RPMI8226 (cell line): Measurements from ENCODE around the gene CBLN4.
A peak's percentile ranks its signal among the peaks of the same experiment; 100 is the strongest.

Experiments
- DNase-seq: peaks from one replicate; pipeline ENCODE4 v3.0.0-alpha.2; 2015

The CBLN4 gene

DNA sequence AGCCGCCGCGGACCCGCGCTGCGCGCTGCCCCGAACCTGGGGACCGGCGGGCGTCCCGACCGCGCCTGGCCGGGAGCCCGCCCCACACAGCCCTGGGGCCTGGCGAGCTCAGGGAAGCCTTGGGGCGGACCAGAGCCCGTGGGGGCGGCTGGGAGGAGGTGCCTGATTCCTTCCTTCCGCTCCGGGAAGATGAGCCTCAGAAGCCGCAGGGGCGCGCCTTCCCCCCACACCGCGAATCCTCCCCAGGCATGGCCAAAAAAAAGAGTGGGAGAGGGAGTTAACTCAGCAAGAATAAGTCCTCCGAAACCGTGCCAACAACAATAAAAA lies at the start of gene CBLN4:
CBLN4 (minus strand) TSS at position 131 of the 327 bp plus-strand sequence. CDS start 1,348 bp downstream, outside the sequence.
- DNase-seq: no peak

DNA sequence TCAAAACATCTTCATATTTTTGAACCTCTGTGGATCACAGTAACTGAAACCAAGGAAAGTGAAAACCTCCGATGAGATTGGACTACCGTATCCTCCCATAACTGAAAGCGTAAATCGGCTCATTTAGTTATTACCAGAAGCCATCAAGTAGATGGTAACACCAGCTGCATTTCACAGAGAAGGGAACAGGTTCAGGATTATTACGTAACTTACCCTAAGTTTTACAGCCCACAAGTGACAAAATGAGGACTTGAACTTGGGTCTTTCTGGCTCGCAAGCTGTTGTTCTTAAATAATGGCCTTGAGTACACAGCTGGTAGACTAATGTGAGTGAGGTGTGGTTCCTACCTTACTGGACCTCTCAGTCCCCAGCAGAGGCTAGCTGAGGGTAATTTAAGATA lies 37.9 kb upstream of the CBLN4 start:
- no peak for DNase-seq

DNA sequence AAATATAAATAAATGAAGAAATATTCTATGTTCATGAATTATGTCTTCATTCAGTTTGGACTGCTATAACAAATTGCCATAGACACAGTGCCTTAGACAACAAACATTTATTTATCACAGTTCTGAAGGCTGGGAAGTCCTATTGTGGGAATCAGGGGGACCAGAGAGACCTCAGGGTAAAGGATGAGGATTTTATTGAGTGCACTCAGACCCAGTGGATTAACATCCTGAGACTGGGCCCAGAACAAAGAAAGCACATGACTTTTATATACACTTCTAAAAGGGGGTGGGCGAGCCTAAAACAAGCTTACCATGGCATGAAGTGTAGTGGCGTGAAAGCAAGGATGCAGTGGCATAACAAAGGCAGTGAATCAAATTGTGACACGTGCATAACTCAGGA lies 26.9 kb upstream of the CBLN4 start:
- DNase-seq: no peak

DNA sequence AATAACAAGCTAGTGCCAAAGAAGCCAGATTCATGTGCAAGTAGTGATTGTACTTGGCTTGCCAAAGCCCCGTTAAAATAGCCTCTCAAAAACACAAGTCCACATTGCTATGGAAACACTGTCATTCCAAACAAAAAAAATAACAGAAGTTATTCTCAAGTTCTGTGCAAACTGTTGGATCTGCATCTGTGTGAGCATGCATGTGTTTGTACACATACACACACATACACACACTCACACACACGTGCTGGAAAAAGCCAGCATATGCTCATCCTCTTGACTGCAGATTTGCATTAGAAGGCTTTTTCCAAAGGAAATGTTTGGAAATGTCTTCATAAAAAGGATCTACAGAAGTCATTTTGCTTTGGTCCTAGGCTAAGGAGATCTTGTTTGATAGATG lies 13.4 kb upstream of the CBLN4 start:
- no peak for DNase-seq

DNA sequence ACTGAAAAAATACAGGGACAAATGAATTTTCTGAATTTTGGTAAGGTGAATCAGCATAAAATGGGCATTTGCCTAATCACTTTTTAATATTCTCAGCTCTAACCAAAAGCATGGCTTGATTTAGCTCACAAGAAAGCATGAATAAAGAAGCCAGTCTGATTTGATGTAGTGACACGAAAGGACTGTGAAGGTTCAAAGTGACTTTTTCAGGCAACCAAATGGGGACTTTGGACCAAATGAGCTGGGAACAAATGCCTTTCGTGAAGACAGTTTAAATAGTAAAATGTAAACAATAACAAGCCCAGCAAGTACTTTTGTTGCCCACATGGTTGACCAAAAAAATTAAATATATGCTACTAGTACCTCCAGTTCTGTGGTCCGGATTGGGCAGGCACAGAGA lies 12.9 kb upstream of the CBLN4 start:
- no peak for DNase-seq

DNA sequence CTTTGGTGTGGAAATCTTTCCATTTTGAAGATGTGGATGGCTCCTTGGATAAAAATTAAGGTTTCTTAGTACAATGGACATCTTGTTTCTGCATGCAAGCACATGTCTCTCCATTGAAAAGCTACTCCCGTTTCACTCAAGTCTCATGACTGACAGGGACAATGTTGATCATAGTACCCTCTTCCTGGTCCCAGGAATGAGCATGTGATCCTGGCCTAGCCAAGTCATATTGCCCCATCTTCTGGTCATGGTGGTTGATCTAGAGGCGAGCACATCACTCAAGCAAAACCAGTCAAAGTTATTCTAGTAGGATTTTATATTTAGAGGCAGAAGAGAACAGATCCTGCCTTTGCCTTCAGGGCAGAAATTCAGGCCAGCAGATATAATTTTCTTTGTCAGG lies 12.2 kb upstream of the CBLN4 start:
- DNase-seq: no peak

DNA sequence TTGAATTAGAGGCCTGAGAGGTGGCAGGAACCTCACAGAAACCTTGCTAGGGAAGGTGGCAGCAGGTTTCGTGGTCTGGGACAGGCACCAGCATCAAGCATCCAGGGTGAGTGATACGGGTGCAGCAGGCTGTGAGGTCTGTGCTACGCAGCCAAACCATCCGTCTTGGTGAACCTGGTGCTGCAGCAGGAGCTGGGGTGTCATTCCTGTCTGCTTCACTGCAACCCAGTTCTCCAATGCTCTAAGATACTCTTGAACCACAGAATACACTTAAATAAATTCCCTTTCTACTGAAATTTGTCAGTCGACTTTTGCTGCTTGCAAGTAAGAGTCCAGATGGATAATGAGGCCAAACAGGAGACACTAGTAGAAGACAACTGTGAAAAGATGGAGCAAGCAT lies 9.7 kb upstream of the CBLN4 start:
- no peak for DNase-seq

DNA sequence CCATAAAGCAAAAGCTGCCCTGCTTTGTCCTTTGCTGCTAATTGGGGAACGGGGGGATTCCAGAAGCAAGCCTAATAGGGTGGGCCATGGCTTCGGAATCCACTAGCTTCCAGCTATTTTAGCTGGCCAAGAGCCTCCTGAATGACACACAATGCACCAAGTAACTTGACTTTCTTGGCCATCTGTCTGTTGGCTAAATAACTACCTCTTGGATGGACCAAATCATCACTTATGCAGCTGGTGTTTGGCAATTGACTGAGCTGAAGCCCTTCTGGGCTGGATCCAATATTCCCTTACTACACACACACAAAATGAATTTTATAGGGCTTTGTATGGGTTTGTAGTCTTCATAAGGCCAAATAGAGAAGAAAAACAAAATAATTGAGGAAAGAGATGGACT lies 8.8 kb upstream of the CBLN4 start:
- DNase-seq: no peak

DNA sequence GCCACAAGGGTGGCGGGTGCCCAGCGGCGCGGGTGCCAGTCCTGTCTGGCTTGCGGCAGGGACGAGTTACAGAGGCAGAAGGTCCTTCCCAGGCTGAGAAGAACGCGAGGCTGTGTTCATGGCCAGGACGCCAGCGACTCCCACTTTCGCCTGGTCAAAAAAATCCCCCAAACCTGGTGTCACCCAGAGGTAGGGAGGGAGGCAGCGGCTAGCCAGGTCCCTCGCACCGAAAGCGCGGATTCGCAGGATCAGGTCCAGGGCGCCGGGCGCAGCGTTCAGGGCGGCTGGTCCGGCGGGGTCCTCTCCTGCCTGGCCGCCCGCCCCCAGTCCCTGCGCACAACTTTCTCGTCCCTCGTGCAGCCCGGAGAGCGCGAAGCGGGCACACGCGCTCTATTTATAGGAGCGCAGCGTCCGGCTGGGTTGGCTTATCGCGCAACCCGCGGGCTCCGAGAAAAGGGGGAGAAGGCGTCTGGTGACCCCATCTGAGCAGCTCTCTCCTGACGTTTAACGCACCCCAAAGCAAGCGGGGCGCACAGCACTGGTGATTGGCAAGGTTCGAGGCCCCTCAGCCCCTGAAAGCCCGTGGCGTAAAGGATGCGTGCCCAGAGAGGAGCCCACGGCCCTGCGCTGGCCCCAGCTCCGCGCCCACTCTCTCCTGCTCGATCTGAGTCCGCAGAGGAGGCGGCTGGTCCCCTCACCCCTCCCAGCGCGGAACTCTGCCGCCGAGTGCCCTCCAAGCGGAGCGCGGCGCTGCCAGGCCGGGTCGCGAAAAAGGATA lies 519 bp downstream of the CBLN4 start:
- no peak for DNase-seq

DNA sequence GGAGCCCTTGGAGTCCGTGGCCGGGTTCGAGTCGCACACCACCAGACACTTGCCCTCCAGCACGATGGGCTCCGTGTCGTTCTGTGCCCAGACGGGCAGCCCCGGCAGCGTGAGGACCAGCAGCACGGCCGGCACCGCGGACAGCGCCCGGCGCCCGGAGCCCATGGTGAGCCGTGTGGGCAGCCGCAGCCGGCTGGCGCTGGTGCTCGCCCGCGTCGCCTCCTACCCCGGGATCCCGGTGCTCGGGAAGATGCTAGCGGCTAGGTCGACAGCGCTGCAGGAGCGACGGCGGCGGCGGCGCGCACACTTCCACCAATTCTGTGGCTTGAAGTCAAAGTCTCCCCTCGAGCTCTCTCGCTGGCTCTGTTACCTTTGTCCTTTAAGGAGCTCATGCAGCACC lies 1.3 kb downstream of the CBLN4 start:
- DNase-seq: no peak

DNA sequence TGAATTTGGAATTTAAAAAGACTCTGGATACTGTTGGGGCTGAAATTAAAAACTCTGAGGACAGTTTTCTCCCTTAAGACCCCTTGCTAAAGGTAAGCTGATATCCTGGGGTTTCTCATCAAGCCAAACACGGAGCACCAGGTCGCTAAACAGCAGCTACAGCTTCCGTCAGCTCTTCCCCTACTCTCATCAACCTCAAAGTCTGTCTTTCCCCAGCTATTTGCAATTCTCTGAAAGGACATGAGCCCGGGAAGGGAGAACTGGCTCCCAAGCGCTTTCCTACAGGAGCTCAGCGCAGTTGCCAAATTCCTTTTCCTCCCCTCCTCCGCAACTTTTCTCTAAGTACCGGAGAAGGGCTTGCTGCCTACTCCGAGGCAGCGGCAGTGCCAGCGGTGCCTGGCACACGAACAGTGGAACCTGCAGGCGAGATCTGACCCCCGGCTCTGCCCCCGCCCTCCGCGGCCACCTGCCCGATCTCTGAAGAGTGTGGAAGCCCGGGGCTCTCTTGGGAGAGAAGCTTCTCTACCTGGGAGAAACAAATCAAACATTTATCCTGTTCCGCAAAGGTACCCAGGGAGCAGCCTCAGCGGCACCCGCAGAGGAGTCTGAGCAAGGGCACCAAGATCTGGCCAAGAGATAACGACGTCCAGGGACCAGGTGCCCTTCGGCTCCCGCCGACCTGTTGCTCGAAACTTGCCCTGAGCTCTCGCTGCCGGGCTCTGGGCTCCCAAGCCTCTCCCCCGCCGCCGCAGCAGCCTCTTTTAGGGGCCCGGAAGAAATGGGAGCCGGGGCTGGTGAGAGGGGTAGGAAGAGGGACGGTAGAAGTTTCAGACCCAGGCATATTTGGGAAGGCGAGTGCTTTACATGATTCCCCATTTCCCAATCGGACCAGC lies 2.2 kb downstream of the CBLN4 start:
- no peak for DNase-seq

DNA sequence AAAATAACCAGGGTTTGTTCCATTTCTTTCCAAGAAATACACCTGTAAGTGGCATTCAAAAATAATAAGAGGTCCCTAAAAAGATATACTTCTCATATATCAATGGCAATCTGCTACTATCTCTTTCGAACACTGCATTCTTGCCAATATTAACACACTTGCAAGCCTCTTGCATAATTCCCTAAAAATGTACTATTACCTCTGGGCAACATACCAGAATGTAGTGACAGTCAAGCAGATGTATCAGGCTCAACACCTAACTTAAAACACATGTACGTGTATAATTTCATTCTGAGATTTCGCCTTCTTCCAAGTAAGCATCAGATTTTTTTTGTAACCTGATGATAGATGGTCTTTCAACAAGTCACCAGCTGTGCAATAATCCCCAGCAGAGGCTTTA lies 3.4 kb downstream of the CBLN4 start:
- no peak for DNase-seq

DNA sequence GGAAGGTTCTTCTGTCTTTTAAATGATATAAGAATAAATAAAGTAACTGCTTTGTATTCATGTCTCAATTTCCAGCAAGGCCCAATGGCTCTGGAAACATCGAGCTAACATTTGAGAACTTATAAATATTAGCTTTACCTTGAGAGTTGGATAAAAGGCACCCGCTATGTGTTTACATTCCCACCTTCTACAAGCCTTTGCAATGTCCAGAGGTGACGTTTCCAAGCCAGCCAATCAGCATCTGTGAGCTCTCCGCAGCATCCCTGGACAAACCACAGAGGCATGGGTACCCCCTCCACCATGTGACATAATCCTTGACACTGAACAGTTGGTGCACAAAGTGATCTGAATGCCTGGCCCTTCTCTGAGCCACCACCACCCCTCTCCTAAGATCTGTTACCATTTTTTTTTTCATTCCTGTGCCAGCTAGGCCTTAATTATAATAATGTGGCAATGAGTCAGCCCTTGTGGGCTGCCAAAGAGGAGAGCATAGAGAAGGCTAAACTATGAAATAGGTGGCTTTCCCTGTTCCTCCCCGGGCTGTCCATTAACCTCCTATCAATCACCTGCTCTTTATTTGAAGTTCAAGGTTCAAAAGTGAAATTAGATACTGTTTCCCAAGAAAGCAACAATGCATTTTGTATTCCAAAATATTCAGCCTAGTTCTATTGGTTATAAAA lies 4.1 kb downstream of the CBLN4 start:
- DNase-seq: no peak

DNA sequence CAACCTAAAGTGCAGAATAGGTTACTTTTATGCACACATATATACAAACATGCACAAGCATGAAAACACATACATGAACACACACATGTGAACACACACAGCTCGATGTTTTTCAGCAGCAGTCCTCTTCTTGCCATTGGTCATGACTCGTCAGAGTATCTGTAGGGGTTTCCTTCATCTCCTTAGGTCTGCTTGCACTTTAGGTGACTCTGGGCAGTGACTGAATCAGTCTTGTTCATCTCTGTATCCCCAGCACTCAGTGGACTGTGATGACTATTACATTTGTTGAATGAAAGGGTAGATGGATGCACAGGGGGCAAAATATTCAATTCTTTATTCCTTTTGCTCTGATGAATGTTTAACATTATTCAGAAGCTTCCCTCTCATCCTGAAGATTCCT lies 26.8 kb downstream of the CBLN4 start:
- DNase-seq: peak; percentile 7

DNA sequence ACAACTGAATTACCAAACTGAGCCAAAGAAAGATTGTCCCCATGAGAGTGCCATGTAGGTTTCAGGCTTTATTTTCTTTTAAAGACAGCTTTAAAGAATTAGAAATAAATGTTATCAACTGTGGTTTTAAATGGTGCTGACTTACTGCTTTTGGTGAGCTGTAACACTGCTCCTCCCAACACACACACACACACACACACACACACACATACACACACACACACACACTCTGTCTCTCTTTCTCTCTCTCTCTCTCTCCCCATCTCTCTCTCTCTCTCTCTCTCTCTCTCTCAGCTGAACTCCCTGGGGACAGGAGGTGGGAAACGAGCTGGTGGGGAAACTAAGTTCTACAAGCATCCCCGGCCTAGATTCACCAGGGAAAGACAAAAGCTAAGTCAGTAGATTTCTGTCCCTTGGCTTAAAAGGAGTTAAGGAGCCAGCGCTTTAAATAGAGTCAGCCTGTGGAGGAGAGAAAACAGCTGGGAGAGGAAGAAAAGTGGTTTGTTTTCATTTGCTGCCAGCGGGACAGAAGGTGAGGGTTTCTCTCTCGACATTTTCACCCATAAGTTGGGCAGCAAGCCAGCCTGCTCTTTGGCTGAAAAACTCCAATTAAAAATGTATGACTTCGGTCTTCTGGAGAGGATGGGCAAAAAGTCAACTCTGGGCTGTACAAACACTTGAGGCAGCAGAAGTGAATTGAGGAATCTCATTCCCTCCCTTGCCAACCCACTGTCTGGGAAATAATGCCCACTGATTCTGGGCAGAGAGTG lies 27.4 kb downstream of the CBLN4 start:
- peak; percentile 87 for DNase-seq

DNA sequence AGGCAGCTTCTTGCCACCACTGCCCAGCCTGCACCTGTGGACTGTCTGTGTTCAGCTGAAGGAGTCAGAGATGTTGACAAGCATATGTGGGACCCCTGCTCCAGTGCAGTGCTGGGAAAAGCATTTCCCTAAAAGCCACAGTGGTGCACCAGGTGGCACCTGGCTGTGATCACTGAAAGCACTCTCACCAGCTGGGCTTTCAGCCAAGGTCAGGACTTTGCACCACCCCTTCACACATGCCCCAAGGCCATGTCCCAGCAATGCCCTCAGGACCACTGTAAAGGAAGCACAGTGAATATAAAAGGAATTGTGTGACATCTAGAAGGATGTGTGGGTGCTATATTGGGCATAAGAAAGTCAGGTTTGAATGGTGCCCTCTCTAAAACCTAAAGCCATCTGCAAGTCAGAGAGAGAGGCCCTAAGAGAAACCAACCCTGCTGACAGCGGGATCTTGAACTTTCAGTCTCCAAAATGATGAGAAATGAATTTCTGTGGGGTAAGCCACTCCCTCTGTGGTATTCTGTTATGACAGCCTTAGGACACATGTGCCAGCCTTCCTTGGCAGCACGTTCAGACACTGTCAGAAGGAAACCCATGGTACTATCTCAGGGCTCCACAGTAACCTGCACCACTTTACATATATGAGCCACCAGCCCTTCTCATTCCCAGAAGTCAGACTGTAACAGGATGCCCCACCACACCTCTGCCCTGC lies 30.7 kb downstream of the CBLN4 start:
- DNase-seq: peak; percentile 91

DNA sequence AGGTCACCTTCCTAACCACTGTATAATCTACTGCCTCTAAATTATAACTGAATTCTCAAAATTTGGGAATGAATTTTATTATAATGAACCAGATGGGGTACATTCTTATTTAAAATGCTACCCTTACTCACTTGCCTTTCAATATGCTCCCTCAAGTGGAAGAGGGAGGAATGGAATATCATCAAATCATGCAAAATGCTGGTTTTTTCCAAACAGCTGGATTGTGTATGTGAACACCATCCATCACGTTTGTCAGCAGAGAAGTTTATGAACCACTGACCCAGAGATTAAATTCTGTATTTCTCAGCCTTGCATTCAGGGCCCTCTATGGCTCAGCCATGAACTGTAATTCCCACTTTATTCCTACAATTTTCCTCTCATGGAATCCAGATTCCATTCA lies 40.5 kb downstream of the CBLN4 start:
- no peak for DNase-seq

DNA sequence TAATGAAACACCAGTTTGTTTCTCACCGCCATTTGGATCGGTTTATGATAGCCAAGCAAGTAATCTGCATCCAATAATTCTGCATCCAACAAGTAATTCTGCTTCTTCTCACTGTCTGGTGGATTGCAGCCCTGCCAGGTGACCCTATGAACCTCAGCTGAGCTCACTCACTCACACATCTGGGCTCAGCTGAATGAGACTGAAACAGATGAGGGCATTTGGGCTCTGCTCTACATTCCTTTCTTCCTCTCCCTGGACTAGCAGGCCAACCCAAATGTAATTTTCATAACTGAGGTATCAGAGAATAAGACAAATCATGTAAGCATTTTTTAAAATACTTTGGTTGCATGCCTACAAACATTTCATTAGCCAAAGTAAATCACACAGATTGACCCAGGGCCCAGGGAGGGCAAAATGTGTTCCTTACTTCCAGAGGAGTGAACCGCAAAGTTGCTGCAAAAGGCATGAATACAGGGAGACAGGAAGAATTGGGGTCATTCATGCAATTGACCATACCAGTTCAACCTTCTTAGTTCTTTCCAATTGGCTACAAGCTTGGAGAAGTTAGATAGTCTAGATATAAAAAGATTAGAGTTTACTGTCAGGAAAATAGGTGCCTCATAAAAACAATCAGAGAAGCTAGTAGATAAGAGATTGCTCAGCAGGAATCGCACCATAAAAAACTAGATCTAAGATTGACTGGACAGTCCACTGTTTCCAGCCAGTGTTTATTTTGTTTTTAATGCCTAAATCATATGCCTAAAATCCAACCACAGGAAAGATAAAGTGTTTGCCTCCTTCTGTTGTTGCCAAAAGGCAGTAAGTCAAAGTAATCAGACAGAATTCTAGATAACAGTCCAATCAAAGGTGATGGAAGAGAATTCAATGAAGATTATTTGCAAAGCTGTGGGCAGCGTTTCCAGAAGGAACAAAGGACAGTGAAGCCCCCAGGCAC lies 43.7 kb downstream of the CBLN4 start:
- no peak for DNase-seq

DNA sequence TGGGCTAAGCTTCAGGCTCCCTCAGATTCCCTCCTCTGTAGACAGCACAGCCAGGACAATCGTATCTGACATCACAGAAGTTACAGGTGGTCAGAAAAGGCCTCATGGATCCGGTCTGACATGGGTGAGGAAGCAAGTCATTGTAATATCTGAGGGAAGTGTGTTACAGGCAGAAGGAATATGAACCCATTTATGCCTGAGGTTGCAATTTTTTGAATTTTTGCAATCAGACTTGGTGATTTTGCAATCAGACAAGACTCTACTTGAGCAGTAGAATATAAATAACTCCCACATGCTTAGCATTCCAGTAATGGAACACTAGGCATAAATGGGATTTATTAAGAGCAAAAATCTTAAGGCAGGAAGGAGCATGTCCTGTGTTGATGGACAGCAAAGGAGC lies 52.1 kb downstream of the CBLN4 start:
- no peak for DNase-seq

DNA sequence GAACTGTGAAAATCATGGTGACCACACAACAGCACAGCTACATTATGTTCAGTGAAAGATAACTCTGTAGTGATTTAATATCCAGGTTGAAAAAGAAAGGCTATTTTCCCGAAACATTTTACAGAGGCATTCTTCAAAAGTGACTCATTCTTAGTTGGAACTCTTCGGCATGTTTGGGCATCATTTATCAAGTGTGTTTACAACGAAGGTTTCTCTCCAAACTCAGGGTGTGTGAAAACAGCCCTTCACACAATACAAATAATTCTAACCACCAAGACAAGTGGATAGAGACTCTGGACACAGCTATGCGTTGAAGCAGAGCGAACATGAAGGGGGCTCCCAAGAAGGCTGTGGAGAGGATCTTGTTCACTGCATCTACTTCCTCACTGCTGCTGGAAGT lies 57.6 kb downstream of the CBLN4 start:
- DNase-seq: no peak
